HepG2 (cell line): ENCODE measurements around the gene POU2F1. TPM values are rescaled to one million over a fixed set of nuclear protein-coding genes. Genes with fewer than 3 reads are reported as not detected.
A peak's percentile ranks its signal among the peaks of the same experiment; 100 is the strongest.

Experiments used
- ATAC-seq: fragments of 200-7000 bp; cut with Tn5 transposase; 3 replicates; pipeline ENCODE4 v1.9.1; 2020; ENCODE audit warnings: mild to moderate bottlenecking, moderate library complexity
- Bru-seq: library from RNA; stranded (reverse); fragments of 400-500 nt; gene quantifications from one replicate; lab custom pipeline; 2021; lab: Mats Ljungman, UMichigan
- BruChase-seq, 2 experiments: library from RNA; stranded (reverse); fragments of 400-500 nt; gene quantifications; one replicate each; lab custom pipeline; 2021; lab: Mats Ljungman, UMichigan
- BruUV-seq: library from RNA; stranded (reverse); fragments of 400-500 nt; replicated peaks from 2 replicates; lab custom pipeline; 2021; lab: Mats Ljungman, UMichigan
- CTCF ChIA-PET: fragments of 300-600 bp; formaldehyde crosslinking; extraction: SDS; loops from one replicate; lab custom pipeline; 2021; ENCODE audit warnings: low total read pairs, inconsistent platforms, low intra/inter-chr PET ratio; lab: Yijun Ruan, JAX
- POLR2A ChIA-PET: fragments of 350-600 bp; sonication (Branson Sonifier 250); formaldehyde crosslinking; loops from one replicate; lab custom pipeline; 2020; ENCODE audit warnings: antibody characterized with exemption, inconsistent platforms; lab: Yijun Ruan, JAX
- DNase-seq: peaks from one replicate; pipeline ENCODE4 v3.0.0-alpha.2; 2015; ENCODE audit warnings: low spot score
- FAIRE-seq: peaks from 3 replicates; lab custom pipeline; 2011; peaks lifted over from hg19 to GRCh38; lab: Jason Lieb, UNC
- H2AFZ ChIP-seq: one replicate; pipeline ENCODE4 v1.6.1; 2011; ENCODE audit warnings: low read length, inconsistent platforms
- H3K27ac ChIP-seq: fragments of 300-600 bp; 3 replicates; pipeline ENCODE4 v1.8.0; 2011; ENCODE audit warnings: mixed run types, mild to moderate bottlenecking, mixed read lengths, low read length, inconsistent platforms; ENCODE audit not compliant: insufficient read depth; ENCODE audit errors: extremely low read length
- H3K27me3 ChIP-seq, 2 experiments: fragments of 200-600 bp in 1 of 2; 2 replicates in 1 of 2; 3 replicates in 1 of 2; pipeline versions ENCODE4 v1.6.0 to v1.8.0; 2011; ENCODE audit warnings: low read length in 2 of 2, mild to moderate bottlenecking in 2 of 2, moderate library complexity in 2 of 2, inconsistent platforms in 1 of 2; ENCODE audit not compliant: insufficient read depth in 2 of 2, control insufficient read depth in 1 of 2
- H3K36me3 ChIP-seq, 2 experiments: fragments of 200-600 bp in 1 of 2; replicated peaks in 1 of 2; 2 replicates in 1 of 2; 3 replicates in 1 of 2; pipeline versions ENCODE4 v1.5.1 to v1.8.0; 2011; ENCODE audit warnings: low read length in 2 of 2, inconsistent platforms in 1 of 2; ENCODE audit not compliant: insufficient read depth in 2 of 2, control insufficient read depth in 1 of 2
- H3K4me1 ChIP-seq: 2 replicates; pipeline ENCODE4 v1.5.1; 2012; ENCODE audit warnings: low read length, inconsistent platforms; ENCODE audit not compliant: insufficient read depth
- H3K4me2 ChIP-seq: 2 replicates; pipeline ENCODE4 v1.6.0; 2011; ENCODE audit warnings: low read depth, low read length, inconsistent platforms
- H3K4me3 ChIP-seq, 3 experiments: fragments of 200-600 bp in 1 of 3; sonication (generic), shearing (Covaris generic) in 1 of 3; replicated peaks in 1 of 3; 2 replicates each; pipeline ENCODE4 v1.5.1; 2011 to 2016; ENCODE audit warnings: low read length in 3 of 3, inconsistent platforms in 2 of 3, low read depth in 2 of 3, mild to moderate bottlenecking in 2 of 3, control low read depth in 1 of 3, mixed read lengths in 1 of 3; ENCODE audit not compliant: insufficient read depth in 1 of 3
- H3K79me2 ChIP-seq: one replicate; pipeline ENCODE4 v1.6.1; 2011; ENCODE audit warnings: low read length, inconsistent platforms; ENCODE audit not compliant: insufficient read depth
- H3K9ac ChIP-seq: 2 replicates; pipeline ENCODE4 v1.6.0; 2011; ENCODE audit warnings: mild to moderate bottlenecking, low read depth, low read length, inconsistent platforms; ENCODE audit not compliant: insufficient read depth
- H3K9me3 ChIP-seq: 2 replicates; pipeline ENCODE4 v1.5.1; 2012; ENCODE audit warnings: mild to moderate bottlenecking, low read length
- H4K20me1 ChIP-seq: 2 replicates; pipeline ENCODE4 v1.6.0; 2011; ENCODE audit warnings: inconsistent platforms, mild to moderate bottlenecking, low read length, moderate library complexity; ENCODE audit not compliant: insufficient read depth
- EED ChIP-seq: sonication (generic); formaldehyde crosslinking; IDR thresholded peaks from 2 replicates; pipeline ENCODE4 v1.5.0; 2020; ENCODE audit warnings: mild to moderate bottlenecking, missing genetic modification reagents
- FOXP4 ChIP-seq: sonication (generic); formaldehyde crosslinking; IDR thresholded peaks from 2 replicates; pipeline ENCODE4 v1.4.0; 2020; ENCODE audit warnings: missing genetic modification reagents
- JUND ChIP-seq: sonication (generic); formaldehyde crosslinking; IDR thresholded peaks from 2 replicates; pipeline ENCODE4 v1.8.0; 2022; ENCODE audit warnings: mild to moderate bottlenecking, missing genetic modification reagents
- KDM5B ChIP-seq: sonication (generic); formaldehyde crosslinking; IDR thresholded peaks from 2 replicates; pipeline ENCODE4 v1.4.0; 2020; ENCODE audit warnings: missing genetic modification reagents, mild to moderate bottlenecking, borderline replicate concordance
- MYC ChIP-seq: sonication (generic); formaldehyde crosslinking; IDR thresholded peaks from 2 replicates; pipeline ENCODE4 v1.9.0; 2021; ENCODE audit warnings: missing genetic modification reagents, borderline replicate concordance
- NR2F1 ChIP-seq, 2 experiments: fragments of 450-650 bp in 1 of 2; formaldehyde crosslinking in 1 of 2; IDR thresholded peaks; 2 replicates each; pipeline versions ENCODE4 v1.5.0 to v1.6.1; 2016 to 2020; ENCODE audit warnings: mild to moderate bottlenecking in 1 of 2, missing compliant biosample characterization in 1 of 2, missing genetic modification reagents in 1 of 2, moderate library complexity in 1 of 2
- THRA ChIP-seq: sonication (generic); formaldehyde crosslinking; IDR thresholded peaks from 2 replicates; pipeline ENCODE4 v1.4.0; 2020; ENCODE audit warnings: missing genetic modification reagents, borderline replicate concordance
- YEATS2 ChIP-seq: sonication (generic); formaldehyde crosslinking; IDR thresholded peaks from 2 replicates; pipeline ENCODE4 v1.4.0; 2020; ENCODE audit warnings: missing genetic modification reagents, borderline replicate concordance
- ZFP90 ChIP-seq: sonication (generic); formaldehyde crosslinking; IDR thresholded peaks from 2 replicates; pipeline ENCODE4 v1.8.0; 2022; ENCODE audit warnings: missing genetic modification reagents, mild to moderate bottlenecking, inconsistent platforms, borderline replicate concordance
- ZNF263 ChIP-seq: sonication (generic); formaldehyde crosslinking; IDR thresholded peaks from 2 replicates; pipeline ENCODE4 v1.4.0; 2020; ENCODE audit warnings: missing genetic modification reagents
- ZNF660 ChIP-seq: sonication (generic); formaldehyde crosslinking; IDR thresholded peaks from 2 replicates; pipeline ENCODE4 v1.5.1; 2020; ENCODE audit warnings: mild to moderate bottlenecking, low read depth, missing genetic modification reagents, borderline replicate concordance
- WGBS: methylation state at CpG from one replicate; pipeline ENCODE4 v1.1.6; 2017; ENCODE audit warnings: low lambda C conversion rate; 5-methylcytosine and 5-hydroxymethylcytosine counted together
- in situ Hi-C: cut with HindIII; loops from 2 replicates; pipeline ENCODE4 v1.10.0; 2017; ENCODE audit warnings: low pct_unique_long_range_greater_than_20kb; ENCODE audit not compliant: extremely low pct_ligation_motif_present
- intact Hi-C: fragments of 100-400 bp; cut with micrococcal nuclease; formaldehyde crosslinking; loops from one replicate; pipeline ENCODE4 v1.10.0; 2022; ENCODE audit not compliant: unreplicated experiment
- long read RNA-seq, 2 experiments: library from RNA in 1 of 2; library from polyadenylated mRNA in 1 of 2; stranded (forward) in 1 of 2; unstranded in 1 of 2; transcript quantifications; one replicate each; pipeline ENCODE4 v2.0.0, GENCODE V29; 2019 to 2022
- polyA minus RNA-seq, 3 experiments: library from RNA; depleted of rRNA, polyadenylated mRNA; stranded (reverse); fragments of >200 nt; gene quantifications; 2 replicates each; pipeline ENCODE4 v1.2.3, GENCODE V29; 2011; ENCODE audit warnings: low replicate concordance in 1 of 3
- polyA plus RNA-seq, 8 experiments: library from polyadenylated mRNA; depleted of rRNA in 3 of 8; stranded (reverse) in 7 of 8; unstranded in 1 of 8; fragments of >200 nt; fragmentation: Illumina TruSeq in 4 of 8; extraction: Trizol in 4 of 8; gene quantifications; 2 replicates each; pipeline versions ENCODE4 v1.2.1 to v1.2.3, GENCODE V29; 2011 to 2016; ENCODE audit warnings: low read depth in 4 of 8, missing spikeins in 1 of 8, mixed read lengths in 1 of 8; ENCODE audit not compliant: insufficient read depth in 1 of 8
- total RNA-seq, 5 experiments: library from RNA; depleted of rRNA; stranded (reverse); fragments of >200 nt; fragmentation: Illumina TruSeq; extraction: Trizol; gene quantifications; 2 replicates each; pipeline ENCODE4 v1.2.3, GENCODE V29; 2016; ENCODE audit warnings: low read depth in 1 of 5
- TF ChIP-seq, protein P1 (sequence below): sonication (generic); formaldehyde crosslinking; IDR thresholded peaks from 2 replicates; pipeline ENCODE4 v1.9.0; 2022; ENCODE audit warnings: missing genetic modification reagents, mild to moderate bottlenecking, borderline replicate concordance

The POU2F1 gene
- total RNA-seq (2016; rRNA removed; fragmentation: Illumina TruSeq; extraction: Trizol) (10.2 and 15.1 TPM in 2 replicates), polyA plus RNA-seq (2011; rRNA removed) (9.0 and 13.0 TPM in 2 replicates), polyA minus RNA-seq (2011; rRNA and poly(A)+ RNA removed; ENCODE audit: low replicate concordance) (71.9 and 74.2 TPM in 2 replicates), Bru-seq, nascent RNA (percentile 78 among the genes with signal in this experiment), BruChase-seq, experiment 1, labeled RNA remaining after a 6-hour chase (percentile 75 among the genes with signal in this experiment), BruChase-seq, experiment 2, labeled RNA remaining after a 2-hour chase (percentile 76 among the genes with signal in this experiment)
- total RNA-seq (2016; cell fraction: cytosol; rRNA removed; fragmentation: Illumina TruSeq; extraction: Trizol; ENCODE audit: low read depth): 2.6 and 2.7 TPM in 2 replicates
- 9.3 and 13.3 TPM in 2 replicates for total RNA-seq (2016; cell fraction: insoluble cytoplasmic fraction; rRNA removed; fragmentation: Illumina TruSeq; extraction: Trizol)
- 4.3 and 4.4 TPM in 2 replicates for total RNA-seq (2016; cell fraction: membrane; rRNA removed; fragmentation: Illumina TruSeq; extraction: Trizol)
- 16.7 and 20.3 TPM in 2 replicates for total RNA-seq (2016; cell fraction: nucleus; rRNA removed; fragmentation: Illumina TruSeq; extraction: Trizol)
- 5.9 and 6.8 TPM in 2 replicates for polyA plus RNA-seq (2011; cell fraction: cytosol; rRNA removed)
- 10.9 and 12.2 TPM in 2 replicates for polyA plus RNA-seq (2011; cell fraction: nucleus; rRNA removed)
- 2.9 and 4.1 TPM in 2 replicates for polyA plus RNA-seq (2012)
- polyA plus RNA-seq (2016; cell fraction: cytosol; fragmentation: Illumina TruSeq; extraction: Trizol; ENCODE audit: low read depth): 0.20 and 0.38 TPM in 2 replicates
- 6.2 and 7.0 TPM in 2 replicates for polyA plus RNA-seq (2016; cell fraction: insoluble cytoplasmic fraction; fragmentation: Illumina TruSeq; extraction: Trizol; ENCODE audit: low read depth)
- polyA plus RNA-seq (2016; cell fraction: membrane; fragmentation: Illumina TruSeq; extraction: Trizol; ENCODE audit: low read depth): 0.93 and 1.3 TPM in 2 replicates
- 8.6 and 10.5 TPM in 2 replicates for polyA plus RNA-seq (2016; cell fraction: nucleus; fragmentation: Illumina TruSeq; extraction: Trizol; ENCODE audit: insufficient read depth, low read depth)
- polyA minus RNA-seq (2011; cell fraction: cytosol; rRNA and poly(A)+ RNA removed): 9.6 and 10.1 TPM in 2 replicates
- polyA minus RNA-seq (2011; cell fraction: nucleus; rRNA and poly(A)+ RNA removed): 37.8 and 40.2 TPM in 2 replicates
- long read RNA-seq, experiment 1, full-length matches to known transcripts: 3 of 8 reads
- long read RNA-seq, experiment 1, partial matches to known transcripts: 4 of 8 reads
- long read RNA-seq, experiment 1, other reads (novel, unspliced or antisense): 1 of 8 reads
- long read RNA-seq, experiment 2, partial matches to known transcripts: 0 of 4 reads
- long read RNA-seq, experiment 2, other reads (novel, unspliced or antisense): 4 of 4 reads

- Histone ChIP-seq H3K9me3 (no peaks in the 10 kb centered on the region), H2AFZ (peak within 1 kb of the TSS; percentile 66), H3K27ac (peak within 1 kb of the TSS; percentile 96), H3K36me3 (no peaks in the 10 kb centered on the region), H4K20me1 (no peaks in the 10 kb centered on the region), H3K4me3 (peak within 1 kb of the TSS; percentile 85 to 87 (median 87)), H3K4me2 (peak within 1 kb of the TSS; percentile 94), H3K79me2 (peaks cover 35% of the 10 kb centered on the region), H3K9ac (peak within 1 kb of the TSS; percentile 84), H3K27me3 (no peaks in the 10 kb centered on the region), H3K4me1 (peaks cover 39% of the 10 kb centered on the region)
- ChIA-PET CTCF (interaction anchor here (1.1 kb wide), 1 partner anchor 154 kb away, joined by 4 read pairs; no protein-coding TSS in a partner anchor), POLR2A (interaction anchor here (0.6 to 1.9 kb wide), 15 partner anchors 11 to 715 kb away, joined by 3 to 11 read pairs (median 5); partner anchors contain the start of genes CREG1, DCAF6, POGK and TADA1)
- 2% methylated on average over 50 of the region's 53 CpGs for WGBS
- peak; percentile 69 for FAIRE-seq
- in situ Hi-C loops (no loop called here), intact Hi-C loops (loop anchor here (1.0 to 5.0 kb wide), 3 partner anchors 122 to 344 kb away; partner anchors contain the start of gene TADA1)
- BruUV-seq: no TSS peak
- peak; percentile 95 for DNase-seq
- peak; percentile 65 for ATAC-seq
- 0 out of 2 replicates have a peak, but pooled peaks have one; percentile 57 for TF ChIP-seq ZFP90 (CRISPR knock-in tag)
- no peak for TF ChIP-seq ZNF660 (CRISPR knock-in tag)
- TF ChIP-seq NR2F1 (CRISPR knock-in tag; IDR thresholded peaks at IDR 0.05): no peak
- no peak for TF ChIP-seq FOXP4 (CRISPR knock-in tag)
- no peak for TF ChIP-seq JUND (CRISPR knock-in tag)
- no peak for TF ChIP-seq ZNF263 (CRISPR knock-in tag)
- TF ChIP-seq, protein P1, sequence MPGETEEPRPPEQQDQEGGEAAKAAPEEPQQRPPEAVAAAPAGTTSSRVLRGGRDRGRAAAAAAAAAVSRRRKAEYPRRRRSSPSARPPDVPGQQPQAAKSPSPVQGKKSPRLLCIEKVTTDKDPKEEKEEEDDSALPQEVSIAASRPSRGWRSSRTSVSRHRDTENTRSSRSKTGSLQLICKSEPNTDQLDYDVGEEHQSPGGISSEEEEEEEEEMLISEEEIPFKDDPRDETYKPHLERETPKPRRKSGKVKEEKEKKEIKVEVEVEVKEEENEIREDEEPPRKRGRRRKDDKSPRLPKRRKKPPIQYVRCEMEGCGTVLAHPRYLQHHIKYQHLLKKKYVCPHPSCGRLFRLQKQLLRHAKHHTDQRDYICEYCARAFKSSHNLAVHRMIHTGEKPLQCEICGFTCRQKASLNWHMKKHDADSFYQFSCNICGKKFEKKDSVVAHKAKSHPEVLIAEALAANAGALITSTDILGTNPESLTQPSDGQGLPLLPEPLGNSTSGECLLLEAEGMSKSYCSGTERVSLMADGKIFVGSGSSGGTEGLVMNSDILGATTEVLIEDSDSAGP (CRISPR knock-in tag): no peak; the same call in 1 of the 2 replicates
- no peak for TF ChIP-seq MYC (CRISPR knock-in tag)
- no peak for TF ChIP-seq EED (CRISPR knock-in tag)
- no peak for TF ChIP-seq YEATS2 (CRISPR knock-in tag)
- TF ChIP-seq THRA: no peak
- peak; percentile 7; the same call in 1 of the 2 replicates for TF ChIP-seq KDM5B (CRISPR knock-in tag)
Observed at GRCh38 chr1:167220537-167221125, at the start of gene POU2F1. TSS of gene POU2F1 (plus strand) at chr1:167220886. CDS start at chr1:167220898, 12 bp downstream.
